Heart left ventricle (tissue), 13 donors: ENCODE results near the gene CACNA2D1.

ENCODE experiments used
- CTCF ChIP-seq, 12 donors: fragments of 200-600 bp; sonication (generic) in 4 of 12; IDR thresholded peaks; one replicate each; pipeline versions ENCODE4 v1.5.0 to v1.8.0; 2018 to 2022; ENCODE audit warnings: antibody characterized with exemption in 12 of 12, mild to moderate bottlenecking in 5 of 12
- POLR2A ChIP-seq, 2 donors: fragments of 450-650 bp; IDR thresholded peaks; one replicate each; pipeline ENCODE4 v1.6.1; 2017; ENCODE audit warnings: antibody characterized with exemption in 2 of 2, mild to moderate bottlenecking in 2 of 2, moderate library complexity in 2 of 2
- donor health status: ischemic (EF 13 %, LVEDD 7.1; RV severe dilation, severe dysfunction).
- donor health status: DM: no; HTN: yes; CAD: no.
- donor health status: DM: no; HTN: no; CAD: no.
- donor health status: ischemic (EF 25% LVEDD 6.9; RV normal size, moderate dysfunction).
- donor health status: ischemic (EF 25% LVEDD 5.7; RV mildly dilated, moderate dysfunction).
- donor health status: ischemic (EF 35%, LVEDD 5.7; RV mildly dilated, moderate dysfunction).
- donor health status: nonischemic (EF 11% LVEDD 7.7; RV severe dilation, severe dysfunction).
- donor health status: DM: yes; HTN: yes; CAD: no.
- donor health status: PGD.
- donor health status: ischemic (EF 29% LVEDD 5.4; RV normal size, mild dysfunction).
- donor health status: nonischemic (EF 23%, LVEDD 6.1; RV moderate dilation, normal function).

GRCh38 chr7:82395147-82395546 is 48.4 kb downstream of the CACNA2D1 start:
- TF ChIP-seq CTCF (IDR thresholded peaks at IDR 0.05) (no peak), POLR2A (IDR thresholded peaks at IDR 0.05) (no peak)
